ES-I3 (cell line): Measurements from ENCODE around the gene DZIP1L.
"Not testable (repeated sequence)": the region's sequence is repeated elsewhere in the genome, so short reads cannot be mapped to it uniquely, and the experiment has no call there.

Experiments
- H3K36me3 ChIP-seq: 2 replicates; pipeline ENCODE4 v1.6.1; 2013; ENCODE audit warnings: mild to moderate bottlenecking, low read length, control low read depth, moderate library complexity; ENCODE audit not compliant: insufficient read depth
- H3K4me1 ChIP-seq: 2 replicates; pipeline ENCODE4 v1.6.1; 2013; ENCODE audit warnings: mild to moderate bottlenecking, control low read depth, low read length; ENCODE audit not compliant: insufficient read depth
- H3K9ac ChIP-seq: 2 replicates; pipeline ENCODE4 v1.6.1; 2013; ENCODE audit warnings: low read depth, mild to moderate bottlenecking, low read length, moderate library complexity
- H3K9me3 ChIP-seq: 2 replicates; pipeline ENCODE4 v1.6.1; 2013; ENCODE audit warnings: mild to moderate bottlenecking, low read length, moderate library complexity; ENCODE audit not compliant: control insufficient read depth, insufficient read depth

Gene DZIP1L

DNA sequence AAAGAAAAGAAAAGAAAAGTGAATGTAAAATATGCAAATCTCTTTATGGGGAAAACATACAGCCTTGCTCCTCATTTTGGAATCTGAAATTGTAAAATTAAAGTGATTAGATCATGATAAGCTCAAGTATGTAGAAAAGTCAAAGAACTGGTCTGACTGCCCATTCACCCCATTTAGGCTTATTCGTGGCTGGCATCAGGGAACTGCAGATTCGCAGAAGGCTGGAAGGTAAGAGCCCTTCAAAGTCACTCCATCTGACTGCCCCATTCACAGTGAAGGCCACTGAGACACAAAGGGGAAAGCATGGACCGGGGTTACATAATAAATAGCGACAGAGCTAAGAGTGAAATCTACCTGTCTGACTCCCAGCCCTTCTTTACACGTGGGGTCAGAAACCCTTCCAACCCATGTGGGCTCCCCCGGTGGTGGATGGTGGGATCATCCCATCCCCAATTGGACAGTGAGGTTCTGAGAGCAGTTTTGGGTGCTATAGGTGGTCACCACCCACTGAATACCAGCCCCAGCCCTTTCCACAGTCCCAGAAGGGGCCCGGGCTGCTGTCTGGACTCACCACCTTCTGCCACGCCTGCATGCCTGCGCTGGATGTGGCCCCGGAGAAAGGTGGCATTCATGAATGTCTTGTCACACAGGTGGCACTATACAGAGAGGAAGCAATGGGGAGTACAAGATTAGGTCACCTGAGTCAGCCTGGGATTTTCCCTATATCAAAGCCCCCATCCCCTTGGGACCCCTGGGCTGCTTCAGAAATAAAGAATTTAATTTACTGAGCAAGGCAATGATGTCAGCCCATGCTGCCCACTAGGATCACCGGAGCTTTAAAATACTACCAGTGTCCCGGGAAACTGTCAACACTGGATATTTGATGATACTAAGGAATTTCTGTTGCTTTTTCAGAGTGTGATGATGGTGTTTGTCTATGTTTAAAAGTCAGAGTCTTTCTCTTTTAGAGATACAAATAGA is 17.9 kb downstream of the DZIP1L start:
- Histone ChIP-seq H3K9me3 (no peaks in the 10 kb centered on the region), H3K36me3 (no peaks in the 10 kb centered on the region), H3K4me1 (0 out of 2 replicates have a peak, but pooled peaks cover 6% of the 10 kb centered on the region), H3K9ac (no peak overlapping the region)

- H3K9ac ChIP-seq, result no peak overlapping the region
- no peaks in the 10 kb centered on the region for H3K9me3 ChIP-seq
- H3K36me3 ChIP-seq, result no peaks in the 10 kb centered on the region
These were observed 21.7 kb downstream of the DZIP1L start for GRCh38 chr3:138093721-138094120.

GRCh38 chr3:138092023-138092422 is 23.4 kb downstream of the DZIP1L start:
- H3K36me3 ChIP-seq, result 0 out of 2 replicates have a peak, but pooled peaks cover 3% of the 10 kb centered on the region
- 0 out of 2 replicates have a peak, but pooled peaks cover 6% of the 10 kb centered on the region for H3K4me1 ChIP-seq
- no peaks in the 10 kb centered on the region for H3K9me3 ChIP-seq
- H3K9ac ChIP-seq, result no peak overlapping the region

More at GRCh38 chr3:138093721-138094120, 21.7 kb downstream of the DZIP1L start:
- 0 out of 2 replicates have a peak, but pooled peaks cover 6% of the 10 kb centered on the region for H3K4me1 ChIP-seq

DNA sequence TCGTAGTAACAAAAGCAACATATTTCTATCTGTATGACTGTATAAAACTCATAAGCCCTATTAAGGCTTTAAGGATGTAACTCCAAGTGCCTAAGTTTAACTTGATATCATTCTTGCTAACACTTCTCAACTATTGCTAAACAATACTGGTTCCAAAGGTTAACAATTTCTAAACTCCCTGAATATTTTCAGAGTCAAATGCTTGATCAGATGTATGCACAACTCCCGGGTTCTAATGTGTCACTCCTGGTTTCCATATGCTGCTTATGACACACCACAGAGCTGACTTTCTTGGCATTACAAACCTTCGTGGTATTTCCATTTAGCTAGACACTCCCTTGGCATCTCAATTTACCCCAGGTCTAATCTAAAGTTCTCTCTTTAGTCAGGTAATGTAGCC is 26.3 kb downstream of the DZIP1L start:
- Histone ChIP-seq H3K9ac (no peak overlapping the region), H3K9me3 (no peaks in the 10 kb centered on the region), H3K36me3 (0 out of 2 replicates have a peak, but pooled peaks cover 3% of the 10 kb centered on the region), H3K4me1 (0 out of 2 replicates have a peak, but pooled peaks cover 6% of the 10 kb centered on the region)

GRCh38 chr3:138085745-138086144 is 29.7 kb downstream of the DZIP1L start:
- H3K9me3 ChIP-seq, H3K36me3 ChIP-seq, H3K9ac ChIP-seq: not testable (repeated sequence)
- H3K4me1 ChIP-seq, result peaks cover 13% of the 10 kb centered on the region; the same call in 1 of the 2 replicates

DNA sequence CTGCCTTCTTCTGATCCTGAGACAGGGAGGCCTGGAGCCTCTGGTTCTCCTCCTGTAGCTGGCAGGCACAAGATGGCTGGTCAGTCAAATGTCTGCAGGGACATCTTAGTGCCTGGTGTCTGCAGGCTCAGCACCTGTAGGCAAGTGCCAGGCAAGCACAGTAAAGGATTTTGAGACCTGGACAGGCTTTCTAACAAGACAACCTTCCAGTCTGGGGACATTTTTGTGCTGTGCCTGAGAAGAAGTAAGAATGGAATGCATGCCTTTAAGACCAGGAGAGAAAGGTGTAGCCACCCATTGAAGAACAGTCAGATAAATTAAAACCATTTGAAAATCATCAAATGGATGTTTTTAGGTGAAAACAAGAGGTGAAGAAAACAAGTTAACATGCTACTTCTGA is 31.2 kb downstream of the DZIP1L start:
- 0 out of 2 replicates have a peak, but pooled peaks cover 3% of the 10 kb centered on the region for H3K36me3 ChIP-seq
- no peaks in the 10 kb centered on the region for H3K9me3 ChIP-seq
- H3K9ac ChIP-seq, result no peak overlapping the region
- peaks cover 13% of the 10 kb centered on the region; the same call in 1 of the 2 replicates for H3K4me1 ChIP-seq

- H3K9ac ChIP-seq, result no peak overlapping the region
- no peaks in the 10 kb centered on the region for H3K9me3 ChIP-seq
- peaks cover 13% of the 10 kb centered on the region; the same call in 1 of the 2 replicates for H3K4me1 ChIP-seq
- no peaks in the 10 kb centered on the region for H3K36me3 ChIP-seq
These were observed 32.4 kb downstream of the DZIP1L start for GRCh38 chr3:138082992-138083386.

DNA sequence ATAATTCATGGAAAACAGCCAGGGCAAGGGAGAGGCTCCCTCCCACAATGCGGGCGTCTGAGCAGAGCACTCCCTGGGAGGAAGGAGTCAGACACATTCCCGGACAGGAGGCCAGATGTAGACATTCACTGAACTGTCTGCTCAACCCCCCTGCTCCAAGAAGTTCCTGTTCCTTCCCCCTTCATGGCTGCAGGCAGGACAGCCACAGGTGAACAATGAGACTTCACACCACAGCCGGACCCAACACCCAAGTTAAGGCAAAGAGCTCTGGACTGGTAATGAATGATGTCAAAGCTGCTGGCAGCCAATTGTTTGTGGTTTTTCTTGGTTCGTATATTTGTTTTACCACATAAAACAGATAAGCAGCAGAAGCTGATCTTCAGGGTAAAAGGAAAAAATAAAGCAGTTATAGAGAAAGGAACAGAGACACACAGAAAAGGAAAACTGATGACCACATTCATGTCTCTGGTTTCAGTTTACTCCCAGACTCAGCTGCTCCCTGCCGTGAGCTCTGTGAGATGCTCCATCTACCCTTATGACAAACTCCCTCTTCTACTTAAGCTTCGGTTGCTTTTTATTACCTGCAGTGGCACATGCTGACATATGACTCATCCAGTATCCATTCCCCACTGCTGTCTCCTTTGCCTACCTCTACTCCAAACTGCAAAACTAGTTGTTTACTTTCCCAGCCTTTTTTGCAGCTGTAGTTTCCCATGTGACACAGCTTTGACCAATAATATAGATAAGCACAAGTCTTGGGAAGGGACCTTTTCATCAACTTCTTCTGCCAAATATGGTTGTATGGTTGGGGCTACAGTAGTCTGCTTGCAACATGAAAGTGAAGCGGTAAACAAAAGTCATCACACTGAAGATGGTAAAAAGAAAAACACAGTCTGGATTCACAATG is 33.1 kb downstream of the DZIP1L start:
- Histone ChIP-seq H3K4me1 (peaks cover 13% of the 10 kb centered on the region; the same call in 1 of the 2 replicates), H3K36me3 (no peaks in the 10 kb centered on the region), H3K9me3 (no peaks in the 10 kb centered on the region), H3K9ac (no peak overlapping the region)

DNA sequence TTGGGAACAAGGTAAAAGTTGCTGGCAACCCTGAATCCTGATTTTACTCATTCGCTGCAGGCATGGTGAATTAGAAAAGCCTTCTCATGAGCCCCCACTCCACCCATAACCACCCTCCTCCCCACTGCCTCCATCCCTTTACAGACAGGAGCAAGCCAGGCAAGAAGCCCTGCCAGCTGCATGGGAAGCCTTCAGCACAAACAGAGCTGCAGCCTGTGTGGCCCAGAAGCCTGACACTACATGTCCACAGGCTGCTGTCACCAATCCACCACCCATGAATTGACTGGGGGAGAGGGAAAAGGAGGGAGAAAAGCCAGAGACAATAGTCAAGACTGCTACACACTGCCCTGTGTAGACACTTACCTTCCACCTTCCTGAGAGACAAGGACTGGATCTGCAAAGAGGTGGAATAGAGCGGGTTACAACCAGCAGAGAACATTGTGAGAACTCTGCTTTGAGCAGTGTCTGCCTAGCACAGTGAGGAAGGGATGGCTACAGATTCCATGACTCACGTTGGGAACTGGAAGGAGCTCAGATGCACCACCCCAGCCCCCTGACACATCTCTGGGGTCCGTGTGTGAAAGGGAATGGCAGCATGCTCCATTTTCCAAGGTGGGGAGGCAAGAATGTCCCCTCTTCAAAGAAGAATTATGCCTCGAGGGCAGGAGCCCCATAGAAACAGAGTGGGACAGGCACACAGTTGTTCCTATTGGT is 33.9 kb downstream of the DZIP1L start:
- H3K9ac ChIP-seq, result no peak overlapping the region
- H3K4me1 ChIP-seq, result peaks cover 13% of the 10 kb centered on the region; the same call in 1 of the 2 replicates
- no peaks in the 10 kb centered on the region for H3K9me3 ChIP-seq
- H3K36me3 ChIP-seq, result no peaks in the 10 kb centered on the region

GRCh38 chr3:138079901-138080300 is 35.5 kb downstream of the DZIP1L start:
- no peaks in the 10 kb centered on the region for H3K36me3 ChIP-seq
- no peaks in the 10 kb centered on the region for H3K9me3 ChIP-seq
- peaks cover 13% of the 10 kb centered on the region; the same call in 1 of the 2 replicates for H3K4me1 ChIP-seq
- no peak overlapping the region for H3K9ac ChIP-seq

DNA sequence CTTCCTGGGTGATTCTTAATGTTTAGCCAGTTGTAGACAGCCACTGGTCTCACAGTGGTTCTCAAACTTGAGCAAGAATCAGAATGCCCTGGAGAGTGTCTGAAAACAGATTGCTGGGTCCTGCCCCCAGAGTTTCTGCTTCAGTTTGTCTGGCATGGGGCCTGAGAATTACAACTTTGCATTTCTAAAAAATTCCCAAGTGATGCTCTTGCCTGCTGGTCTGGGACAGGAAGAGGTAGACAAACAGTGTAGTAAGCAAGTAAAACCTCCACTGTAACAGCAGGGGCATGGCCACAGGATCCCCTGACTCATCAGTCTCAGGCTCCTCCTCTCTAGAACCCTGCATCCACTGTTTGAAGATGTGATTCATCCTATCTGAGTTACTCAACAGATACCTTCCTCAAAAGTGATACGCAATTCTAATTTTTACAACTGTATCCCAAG is 36.5 kb downstream of the DZIP1L start:
- H3K9ac ChIP-seq, result no peak overlapping the region
- H3K9me3 ChIP-seq, result no peaks in the 10 kb centered on the region
- H3K36me3 ChIP-seq, result no peaks in the 10 kb centered on the region
- peaks cover 13% of the 10 kb centered on the region; the same call in 1 of the 2 replicates for H3K4me1 ChIP-seq

- no peak overlapping the region for H3K9ac ChIP-seq
- H3K36me3 ChIP-seq, result no peaks in the 10 kb centered on the region
- H3K9me3 ChIP-seq, result no peaks in the 10 kb centered on the region
- H3K4me1 ChIP-seq, result peaks cover 13% of the 10 kb centered on the region; the same call in 1 of the 2 replicates
These were observed 37.3 kb downstream of the DZIP1L start for GRCh38 chr3:138078096-138078495.

- Histone ChIP-seq H3K36me3 (no peaks in the 10 kb centered on the region), H3K9me3 (no peaks in the 10 kb centered on the region), H3K4me1 (0 out of 2 replicates have a peak, but pooled peaks cover 4% of the 10 kb centered on the region), H3K9ac (no peak overlapping the region)
These were observed 42.6 kb downstream of the DZIP1L start for GRCh38 chr3:138072796-138073195.
